ENCODE data around the gene RAD51D.

DNA sequence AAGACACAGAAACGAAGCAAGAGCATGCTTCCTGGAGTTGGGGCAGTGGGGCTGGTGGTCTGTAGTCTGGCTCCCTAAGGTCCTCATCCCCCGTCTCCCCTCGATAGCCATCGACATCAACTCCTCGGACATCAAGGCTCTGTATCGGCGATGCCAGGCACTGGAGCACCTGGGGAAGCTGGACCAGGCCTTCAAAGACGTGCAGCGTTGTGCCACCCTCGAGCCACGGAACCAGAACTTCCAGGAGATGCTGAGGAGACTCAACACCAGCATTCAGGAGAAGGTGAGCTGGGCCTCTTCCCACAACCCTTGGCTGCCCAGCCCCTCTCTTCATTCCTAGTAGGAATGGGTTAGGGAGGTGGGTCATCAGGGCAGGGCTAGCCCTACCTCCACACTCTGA lies 30.3 kb upstream of the RAD51D start:
- TF ChIP-seq, protein P1, sequence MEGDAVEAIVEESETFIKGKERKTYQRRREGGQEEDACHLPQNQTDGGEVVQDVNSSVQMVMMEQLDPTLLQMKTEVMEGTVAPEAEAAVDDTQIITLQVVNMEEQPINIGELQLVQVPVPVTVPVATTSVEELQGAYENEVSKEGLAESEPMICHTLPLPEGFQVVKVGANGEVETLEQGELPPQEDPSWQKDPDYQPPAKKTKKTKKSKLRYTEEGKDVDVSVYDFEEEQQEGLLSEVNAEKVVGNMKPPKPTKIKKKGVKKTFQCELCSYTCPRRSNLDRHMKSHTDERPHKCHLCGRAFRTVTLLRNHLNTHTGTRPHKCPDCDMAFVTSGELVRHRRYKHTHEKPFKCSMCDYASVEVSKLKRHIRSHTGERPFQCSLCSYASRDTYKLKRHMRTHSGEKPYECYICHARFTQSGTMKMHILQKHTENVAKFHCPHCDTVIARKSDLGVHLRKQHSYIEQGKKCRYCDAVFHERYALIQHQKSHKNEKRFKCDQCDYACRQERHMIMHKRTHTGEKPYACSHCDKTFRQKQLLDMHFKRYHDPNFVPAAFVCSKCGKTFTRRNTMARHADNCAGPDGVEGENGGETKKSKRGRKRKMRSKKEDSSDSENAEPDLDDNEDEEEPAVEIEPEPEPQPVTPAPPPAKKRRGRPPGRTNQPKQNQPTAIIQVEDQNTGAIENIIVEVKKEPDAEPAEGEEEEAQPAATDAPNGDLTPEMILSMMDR (conservative IDR thresholded peaks at IDR 0.05 in 1 of 2, IDR thresholded peaks at IDR 0.05 in 1 of 2; ENCODE audit: low read depth in 1 of 2, low read length in 2 of 2) = no peak
- TF ChIP-seq EZH2 (IDR thresholded peaks at IDR 0.05; ENCODE audit: low read length, missing control alignments) = no peak

Measured in fibroblast of lung (primary cell).